ENCODE results near the gene ANG.

DNA sequence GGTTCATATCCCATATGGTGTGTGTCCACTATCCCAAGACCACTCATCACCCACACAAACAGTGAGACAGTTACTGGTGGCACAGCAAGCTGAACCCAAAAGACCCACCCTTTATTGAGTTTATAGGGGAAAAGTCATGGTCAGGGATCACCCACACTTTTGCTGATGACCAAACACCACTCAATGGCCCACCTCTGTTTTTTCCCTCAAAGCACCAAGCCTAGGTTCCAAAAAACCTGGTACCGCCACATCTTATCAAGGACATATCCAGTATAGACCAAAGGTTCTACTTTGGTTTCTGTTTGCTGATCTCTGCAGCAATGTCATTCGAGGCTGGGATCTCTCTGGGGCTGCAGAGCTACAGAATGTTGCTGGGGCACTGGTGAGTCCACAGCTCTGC is 27.4 kb upstream of the ANG start:
- no peak for TF ChIP-seq FOXM1 (IDR thresholded peaks at IDR 0.05; ENCODE audit: borderline replicate concordance)
- no peak for TF ChIP-seq SP1 (IDR thresholded peaks at IDR 0.05)
- TF ChIP-seq TARDBP (IDR thresholded peaks at IDR 0.05), result no peak
- no peak for TF ChIP-seq FOXK2 (IDR thresholded peaks at IDR 0.05)
- TF ChIP-seq CTBP1 (IDR thresholded peaks at IDR 0.05; ENCODE audit: borderline replicate concordance), result no peak
- no peak for TF ChIP-seq FOXA1 (IDR thresholded peaks at IDR 0.05)
- no peak for TF ChIP-seq ZNF384 (IDR thresholded peaks at IDR 0.05)

All from HEK293T (cell line).